GM19467 (cell line): ENCODE results near the gene ZFR.
"Not testable (repeated sequence)": the region's sequence is repeated elsewhere in the genome, so short reads cannot be mapped to it uniquely, and the experiment has no call there.

ENCODE experiments used
- ATAC-seq: cut with Tn5 transposase; IDR thresholded peaks from one replicate; pipeline ENCODE4 v1.9.1; 2021; ENCODE audit warnings: mild to moderate bottlenecking, moderate library complexity; ENCODE audit not compliant: unreplicated experiment

The ZFR gene

GRCh38 chr5:32325062-32325461, 119.5 kb downstream of the ZFR start:
- ATAC-seq: peak; percentile 57

- no peak for ATAC-seq
Measured at GRCh38 chr5:32323741-32324140, 120.8 kb downstream of the ZFR start.

GRCh38 chr5:32322882-32323281, 121.7 kb downstream of the ZFR start:
- no peak for ATAC-seq

- not testable (repeated sequence) for ATAC-seq
Measured at GRCh38 chr5:32321787-32322186, 122.8 kb downstream of the ZFR start.

- no peak for ATAC-seq
Measured at GRCh38 chr5:32320576-32320975, 124.0 kb downstream of the ZFR start.

- no peak for ATAC-seq
Measured at GRCh38 chr5:32319926-32320543, 124.5 kb downstream of the ZFR start.

- no peak for ATAC-seq
Measured at GRCh38 chr5:32319392-32319791, 125.1 kb downstream of the ZFR start.

GRCh38 chr5:32317041-32317440, 127.5 kb downstream of the ZFR start:
- ATAC-seq: no peak

GRCh38 chr5:32315221-32316014, 129.1 kb downstream of the ZFR start:
- no peak for ATAC-seq

- no peak for ATAC-seq
Measured at GRCh38 chr5:32314658-32315057, 129.9 kb downstream of the ZFR start.

GRCh38 chr5:32314152-32314488, 130.4 kb downstream of the ZFR start:
- not testable (repeated sequence) for ATAC-seq

- peak; percentile 94 for ATAC-seq
Measured at GRCh38 chr5:32312595-32313332, 131.8 kb downstream of the ZFR start, which contains the start of gene MTMR12. TSS of gene MTMR12 (minus strand) at chr5:32312939. CDS start at chr5:32312838, 101 bp downstream.

GRCh38 chr5:32312197-32312594, 132.3 kb downstream of the ZFR start:
- ATAC-seq: peak; percentile 12

GRCh38 chr5:32311404-32312196, 132.9 kb downstream of the ZFR start:
- ATAC-seq: no peak

GRCh38 chr5:32309761-32310160, 134.8 kb downstream of the ZFR start:
- ATAC-seq: no peak

GRCh38 chr5:32308946-32309345, 135.6 kb downstream of the ZFR start:
- no peak for ATAC-seq

- no peak for ATAC-seq
Measured at GRCh38 chr5:32307769-32308194, 136.8 kb downstream of the ZFR start.

- ATAC-seq: no peak
Measured at GRCh38 chr5:32304622-32305021, 139.9 kb downstream of the ZFR start.
